ENCODE results near the gene MAP3K12.
"Not testable (repeated sequence)": the region's sequence is repeated elsewhere in the genome, so short reads cannot be mapped to it uniquely, and the experiment has no call there.

MAP3K12 gene

GRCh38 chr12:53435326-53435725, 63.9 kb downstream of the MAP3K12 start:
- not testable (repeated sequence) for DNase-seq (ENCODE audit: low spot score)

DNA sequence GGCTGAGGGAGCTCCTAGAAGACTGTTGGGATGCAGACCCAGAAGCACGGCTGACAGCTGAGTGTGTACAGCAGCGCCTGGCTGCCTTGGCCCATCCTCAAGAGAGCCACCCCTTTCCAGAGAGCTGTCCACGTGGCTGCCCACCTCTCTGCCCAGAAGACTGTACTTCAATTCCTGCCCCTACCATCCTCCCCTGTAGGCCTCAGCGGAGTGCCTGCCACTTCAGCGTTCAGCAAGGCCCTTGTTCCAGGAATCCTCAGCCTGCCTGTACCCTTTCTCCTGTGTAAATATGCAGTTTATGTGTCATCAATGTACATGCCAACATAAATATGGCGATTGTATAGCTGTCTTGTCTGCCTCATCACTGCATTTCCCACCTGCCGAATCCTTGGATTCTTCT, 68.1 kb downstream of the MAP3K12 start:
- no peak for DNase-seq (ENCODE audit: low spot score)

DNA sequence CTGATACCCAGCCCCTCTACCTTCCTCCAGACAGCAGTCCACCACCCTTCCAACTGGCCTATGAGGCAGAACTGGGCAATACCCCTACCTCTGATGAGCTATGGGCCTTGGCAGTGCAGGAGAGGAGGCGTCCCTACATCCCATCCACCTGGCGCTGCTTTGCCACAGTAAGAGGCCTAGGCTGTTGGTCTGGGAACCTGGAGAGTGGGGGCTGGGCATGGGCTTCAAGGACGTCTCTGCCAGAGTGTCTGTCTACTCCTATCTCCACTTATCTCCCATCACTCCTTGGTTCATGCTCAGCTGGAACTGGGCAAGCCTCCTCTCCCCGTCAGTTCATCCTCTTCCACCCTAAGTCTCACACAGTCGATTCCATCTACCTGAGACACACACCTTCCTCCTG, 69.1 kb downstream of the MAP3K12 start:
- no peak for DNase-seq (ENCODE audit: low spot score)
